ENCODE data around the gene SHLD1.
"Not testable (repeated sequence)": the region's sequence is repeated elsewhere in the genome, so short reads cannot be mapped to it uniquely, and the experiment has no call there.

Gene SHLD1

GRCh38 chr20:5737619-5737953 is 12.6 kb upstream of the SHLD1 start:
- DNase-seq, result no peak

DNA sequence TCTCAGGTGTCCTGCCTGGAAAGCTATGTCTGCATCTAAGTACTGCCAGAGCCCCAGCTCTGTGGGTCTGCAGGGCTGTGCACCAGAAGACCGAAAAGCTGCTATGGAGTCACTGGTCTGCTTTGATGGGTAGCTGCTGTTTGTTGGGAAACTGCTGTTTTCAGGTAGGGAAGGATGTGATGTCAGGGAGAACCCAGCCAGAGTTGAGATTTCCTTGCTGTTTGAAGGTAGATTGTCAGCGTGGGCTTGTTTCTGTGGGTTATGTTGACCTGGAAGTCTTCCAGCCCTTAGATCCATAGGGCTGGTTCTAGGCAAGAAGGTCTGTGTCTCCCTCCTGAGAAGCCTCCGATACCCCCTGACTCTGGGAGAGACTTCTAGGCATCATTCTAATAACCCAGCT is 12.2 kb upstream of the SHLD1 start:
- no peak for DNase-seq

- DNase-seq, result not testable (repeated sequence)
Measured at GRCh38 chr20:5740643-5741042, 9.6 kb upstream of the SHLD1 start.

- DNase-seq, result no peak
Measured at GRCh38 chr20:5741089-5741488, 9.1 kb upstream of the SHLD1 start.

- no peak for DNase-seq
Measured at GRCh38 chr20:5742041-5742440, 8.2 kb upstream of the SHLD1 start.

GRCh38 chr20:5745416-5746030 is 4.7 kb upstream of the SHLD1 start:
- DNase-seq, result no peak

DNA sequence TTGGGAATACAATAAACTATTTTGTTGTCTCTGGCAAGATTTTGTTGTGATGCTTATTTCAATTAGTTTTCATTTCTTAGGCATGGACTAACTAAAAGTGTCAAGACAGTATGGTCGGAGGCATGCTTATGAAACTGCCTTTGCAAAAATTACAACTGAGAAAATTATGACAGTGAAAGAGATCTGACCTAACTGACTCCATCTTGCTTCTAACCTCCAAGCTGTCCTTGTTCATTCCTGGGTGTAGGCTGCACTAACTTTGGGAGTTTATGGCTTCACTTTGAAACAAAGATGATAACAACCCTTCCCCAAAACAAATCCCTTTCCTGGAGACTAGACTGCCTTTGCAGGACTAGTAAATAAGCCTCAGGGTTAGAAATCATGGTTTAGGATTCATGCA is 4.1 kb upstream of the SHLD1 start:
- no peak for DNase-seq

GRCh38 chr20:5748246-5748645 is 2.0 kb upstream of the SHLD1 start:
- no peak for DNase-seq

- DNase-seq, result not testable (repeated sequence)
Measured at GRCh38 chr20:5749512-5749951, 669 bp upstream of the SHLD1 start.

GRCh38 chr20:5751856-5752255 is 1.7 kb downstream of the SHLD1 start:
- DNase-seq, result no peak

DNA sequence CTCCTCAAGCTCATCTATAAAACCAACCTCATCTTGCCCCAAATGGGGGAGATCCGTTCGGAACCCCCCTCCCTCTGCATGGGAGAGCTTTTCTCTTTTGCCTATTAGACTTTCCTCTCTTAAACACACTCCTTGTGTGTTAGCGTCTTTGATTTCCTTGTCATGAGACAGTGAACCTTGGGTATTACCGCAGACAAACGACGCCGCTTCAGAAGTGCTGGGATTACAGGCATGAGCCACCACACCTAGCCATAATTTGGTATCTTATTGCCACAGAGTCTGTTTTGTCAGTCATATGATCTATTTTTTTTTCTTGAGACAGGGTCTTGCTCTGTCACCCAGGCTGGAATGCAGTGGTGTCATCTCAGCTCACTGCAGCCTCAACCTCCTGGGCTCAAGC is 3.6 kb downstream of the SHLD1 start:
- no peak for DNase-seq

DNA sequence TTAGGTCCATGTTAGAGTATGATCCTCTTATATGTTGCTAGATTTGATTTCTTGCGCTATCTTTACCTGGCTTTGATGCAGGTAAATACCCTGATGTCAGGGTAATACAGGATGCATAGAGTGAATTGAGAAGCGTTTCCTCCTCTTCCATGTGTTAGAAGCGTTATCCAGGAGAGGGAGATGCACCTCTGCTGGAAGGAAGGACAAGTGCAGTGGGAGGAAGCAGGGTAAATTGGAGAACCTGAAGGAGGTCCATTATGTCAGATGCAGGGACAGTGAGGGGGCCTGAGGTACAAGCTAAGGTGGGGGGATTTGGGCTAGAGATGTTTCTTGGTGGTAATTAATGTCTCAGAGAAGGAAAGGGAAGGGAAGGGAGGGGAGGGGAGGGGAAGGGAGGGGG is 7.7 kb downstream of the SHLD1 start:
- DNase-seq, result no peak

- no peak for DNase-seq
Measured at GRCh38 chr20:5766085-5766764, 16.0 kb downstream of the SHLD1 start.

- no peak for DNase-seq
Measured at GRCh38 chr20:5767493-5768098, 17.4 kb downstream of the SHLD1 start.

DNA sequence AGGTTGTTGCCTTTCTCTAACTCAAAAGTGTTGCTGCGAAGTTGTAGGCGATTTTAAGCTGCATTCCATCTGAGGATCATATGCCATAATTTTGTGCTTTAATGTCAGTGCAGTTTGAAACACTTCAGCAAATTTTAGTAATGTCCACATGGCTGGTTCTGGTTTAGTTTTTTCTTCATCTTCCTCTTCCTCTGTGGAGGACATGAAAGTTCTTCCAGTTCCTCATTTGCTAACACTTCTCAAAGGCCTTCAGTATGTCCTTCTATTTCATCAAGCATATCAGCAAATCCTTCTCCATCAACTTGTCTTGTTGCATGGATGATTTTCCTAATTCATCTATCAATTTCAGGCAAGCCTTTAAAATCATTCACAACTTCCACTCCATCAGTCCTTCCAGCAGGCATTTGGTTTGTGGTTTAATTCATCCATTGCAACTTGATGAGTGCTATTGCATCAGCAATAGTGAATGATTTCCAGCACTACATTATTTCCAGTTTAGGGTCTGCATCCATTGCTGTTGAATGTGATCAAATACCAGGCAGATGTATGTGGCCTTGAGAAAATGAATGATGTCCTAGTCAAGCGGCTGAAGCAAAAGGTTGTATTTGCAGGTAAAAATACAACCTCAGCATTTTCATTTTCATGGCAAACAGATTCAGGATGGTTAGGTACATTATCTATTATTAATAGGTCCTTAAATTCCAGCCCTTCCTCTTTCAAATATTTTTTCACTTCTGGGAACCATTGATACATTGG is 20.2 kb downstream of the SHLD1 start:
- DNase-seq, result no peak

- DNase-seq, result no peak
Measured at GRCh38 chr20:5770987-5771318, 20.8 kb downstream of the SHLD1 start.

DNA sequence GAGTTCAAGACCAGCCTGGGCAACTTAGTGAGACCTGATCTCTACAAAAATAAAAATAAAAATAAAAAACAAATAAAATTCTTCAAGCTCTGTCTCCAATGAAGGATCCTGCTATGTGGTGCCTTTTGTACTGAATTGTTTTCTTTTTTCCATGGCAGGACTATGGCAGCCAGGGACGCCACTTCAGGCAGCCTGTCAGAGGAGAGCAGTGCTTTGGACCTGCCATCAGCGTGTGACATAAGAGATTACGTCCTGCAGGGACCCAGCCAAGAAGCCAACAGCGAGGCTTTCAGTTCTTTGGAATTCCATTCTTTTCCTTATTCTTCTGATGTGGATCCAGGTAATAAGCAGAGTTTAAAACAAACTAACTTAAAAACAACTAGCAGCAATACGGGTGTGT is 22.5 kb downstream of the SHLD1 start:
- no peak for DNase-seq

GRCh38 chr20:5773589-5773988 is 23.4 kb downstream of the SHLD1 start:
- DNase-seq, result no peak

DNA sequence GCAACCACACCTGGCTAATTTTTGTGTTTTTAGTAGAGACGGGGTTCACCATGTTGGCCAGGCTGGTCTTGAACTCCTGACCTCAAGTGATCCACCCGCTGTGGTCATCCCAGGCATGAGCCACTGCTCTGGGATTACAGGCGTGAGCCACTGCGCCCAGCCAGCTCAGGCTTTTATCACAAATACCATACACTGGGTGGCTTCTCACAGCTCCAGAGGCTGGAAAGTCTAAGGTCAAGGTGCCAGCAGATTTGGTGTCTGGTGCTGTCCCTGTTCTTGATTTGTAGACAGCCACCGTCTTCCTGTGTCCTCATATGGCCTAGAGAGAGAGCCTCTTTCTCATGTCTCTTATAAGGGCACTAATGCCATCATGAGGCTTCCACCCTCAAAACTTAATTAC is 25.9 kb downstream of the SHLD1 start:
- no peak for DNase-seq

GRCh38 chr20:5779071-5779900 is 29.1 kb downstream of the SHLD1 start:
- no peak for DNase-seq

DNA sequence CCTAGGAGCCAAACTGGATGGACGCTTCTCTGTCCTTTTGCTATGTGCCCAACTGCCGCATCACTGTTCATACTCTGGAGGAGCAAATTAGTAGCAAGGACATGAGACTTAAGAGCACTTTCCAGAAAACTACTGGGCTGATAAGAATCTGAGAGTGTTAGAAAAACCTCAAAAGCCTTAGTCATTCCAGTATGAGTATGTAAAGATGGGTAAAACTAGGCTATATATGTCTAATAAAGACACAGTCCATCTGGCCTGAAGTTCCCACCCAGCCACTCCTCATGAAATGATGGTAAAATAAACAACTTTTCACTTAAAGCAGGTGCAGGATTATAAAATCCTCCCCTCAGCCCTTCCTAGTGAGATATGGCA is 30.6 kb downstream of the SHLD1 start:
- DNase-seq, result no peak

GRCh38 chr20:5781367-5781766 is 31.2 kb downstream of the SHLD1 start:
- not testable (repeated sequence) for DNase-seq
